Adrenal gland (tissue), 12 donors: ENCODE data around the gene PANK1. TPM values are rescaled to one million over a fixed set of nuclear protein-coding genes. Genes with fewer than 3 reads are reported as not detected.

Source experiments
- DNase-seq, 7 donors: peaks; one replicate each; pipeline ENCODE4 v3.0.0-alpha.2; 2019 to 2020
- H3K27ac ChIP-seq, 5 donors: fragments of 200-600 bp; sonication (generic) in 4 of 5; 1 replicate in 3 of 5; 2 replicates in 2 of 5; pipeline versions ENCODE4 v1.5.1 to v1.8.0; 2016 to 2020; ENCODE audit warnings: mild to moderate bottlenecking in 1 of 5
- H3K27me3 ChIP-seq: fragments of 200-600 bp; 2 replicates; pipeline ENCODE4 v1.8.0; 2021
- H3K36me3 ChIP-seq, 2 donors: fragments of 200-600 bp; replicated peaks in 1 of 2; 1 replicate in 1 of 2; 2 replicates in 1 of 2; pipeline versions ENCODE4 v1.5.1 to v1.8.0; 2018 to 2022
- H3K4me1 ChIP-seq, 2 donors: fragments of 200-600 bp; replicated peaks in 1 of 2; 1 replicate in 1 of 2; 2 replicates in 1 of 2; pipeline versions ENCODE4 v1.5.1 to v1.8.0; 2018 to 2021
- H3K4me3 ChIP-seq, 4 donors: fragments of 200-600 bp; sonication (generic) in 3 of 4; one replicate each; pipeline ENCODE4 v1.5.1; 2016 to 2018
- H3K9me3 ChIP-seq, 3 donors: fragments of 200-600 bp; sonication (generic) in 1 of 3; replicated peaks in 1 of 3; 1 replicate in 2 of 3; 2 replicates in 1 of 3; pipeline versions ENCODE4 v1.5.1 to v1.8.0; 2016 to 2021
- CTCF ChIP-seq, 6 experiments: fragments of 450-650 bp in 4 of 6; fragments of 200-600 bp in 2 of 6; sonication (generic) in 1 of 6; IDR thresholded peaks; 1 replicate in 5 of 6; 2 replicates in 1 of 6; pipeline versions ENCODE4 v1.5.1 to v1.8.0; 2016 to 2021; ENCODE audit warnings: antibody characterized with exemption in 6 of 6, mild to moderate bottlenecking in 2 of 6, moderate library complexity in 1 of 6
- POLR2A ChIP-seq, 2 donors: fragments of 450-650 bp; IDR thresholded peaks; one replicate each; pipeline ENCODE4 v1.6.1; 2017; ENCODE audit warnings: antibody characterized with exemption in 2 of 2, mild to moderate bottlenecking in 2 of 2, moderate library complexity in 1 of 2
- WGBS, 4 donors: extraction: QIAGEN DNeasy Blood & Tissue Kit in 2 of 4; methylation state at CpG; one replicate each; pipeline versions ENCODE4 v1.1.5 to v1.1.7; 2013 to 2017; 5-methylcytosine and 5-hydroxymethylcytosine counted together
- intact Hi-C, 2 donors: fragments of 100-400 bp; cut with DNase I; formaldehyde crosslinking; loops; one replicate each; pipeline versions ENCODE4 v1.14.1 to v1.15.0; 2022 to 2023
- polyA plus RNA-seq, 3 donors: library from polyadenylated mRNA; stranded (reverse); fragments of 200-250 nt in 2 of 3; fragments of 350-450 nt in 1 of 3; fragmentation: Illumina TruSeq in 1 of 3; extraction: RNeasy Lipid Tissue Mini Kit (QIAGEN cat#74804) in 1 of 3; gene quantifications; one replicate each; pipeline ENCODE4 v1.2.3, GENCODE V29; 2013 to 2014
- total RNA-seq, 9 donors: library from RNA; depleted of rRNA in 4 of 9; stranded (reverse); fragments of >200 nt in 4 of 9; fragments of 120-200 nt in 1 of 9; fragmentation: NEBNext Ultra II Directional in 1 of 9; extraction: Animal tissue kit (Norgen Biotek cat#: 25700) in 1 of 9; gene quantifications; one replicate each; pipeline versions ENCODE4 v1.1.0 to v1.2.4, GENCODE V29; 2013 to 2023
- donor health status: healthy with polysubstance abuse.
- donor health status: Bipolar disorder and iron deficiency.
- donor health status: DM: yes; HTN: yes; CAD: no.
- donor health status: DM: no; HTN: no; CAD: no.
- donor health status: DM: no; HTN: no; CAD: no.
- donor health status: DM: yes; HTN: yes; CAD: no.

PANK1 gene
- total and polyA plus RNA-seq, 12 donors = 1.1 to 21.3 (median 8.5) TPM

- Histone ChIP-seq H3K4me3 (no peak overlapping the region), H3K4me1 (no peaks in the 10 kb centered on the region), H3K27ac (no peak overlapping the region), H3K36me3 (no peaks in the 10 kb centered on the region), H3K27me3 (no peaks in the 10 kb centered on the region), H3K9me3 (no peaks in the 10 kb centered on the region)
- 91 to 96% (median 94%) methylated on average over 2 of the region's 2 CpGs for WGBS, 4 donors
- TF ChIP-seq CTCF (IDR thresholded peaks at IDR 0.05) (no peak), POLR2A (IDR thresholded peaks at IDR 0.05) (no peak)
- no peak for DNase-seq
- intact Hi-C loops = no loop called here
Measured at GRCh38 chr10:89602919-89603318, 42.1 kb downstream of the PANK1 start.

- Histone ChIP-seq H3K4me3 (no peak overlapping the region), H3K27me3 (no peaks in the 10 kb centered on the region), H3K9me3 (no peaks in the 10 kb centered on the region), H3K4me1 (no peaks in the 10 kb centered on the region), H3K27ac (no peak overlapping the region), H3K36me3 (no peaks in the 10 kb centered on the region)
- TF ChIP-seq CTCF (IDR thresholded peaks at IDR 0.05) (no peak), POLR2A (IDR thresholded peaks at IDR 0.05) (no peak)
- WGBS, 4 donors = 72 to 94% (median 78%) methylated on average over 2 of the region's 2 CpGs
- intact Hi-C loops = no loop called here
- no peak for DNase-seq
Measured at GRCh38 chr10:89601728-89602361, 43.2 kb downstream of the PANK1 start.

- Histone ChIP-seq H3K36me3 (no peaks in the 10 kb centered on the region), H3K27me3 (no peaks in the 10 kb centered on the region), H3K4me3 (no peak overlapping the region), H3K4me1 (no peaks in the 10 kb centered on the region), H3K27ac (no peak overlapping the region), H3K9me3 (no peaks in the 10 kb centered on the region)
- intact Hi-C loops = no loop called here
- DNase-seq = no peak
- TF ChIP-seq CTCF (IDR thresholded peaks at IDR 0.05) (no peak), POLR2A (IDR thresholded peaks at IDR 0.05) (no peak)
- WGBS, 4 donors = 79 to 89% (median 85%) methylated on average over 3 of the region's 3 CpGs
Measured at GRCh38 chr10:89600041-89600440, 45.0 kb downstream of the PANK1 start.

DNA sequence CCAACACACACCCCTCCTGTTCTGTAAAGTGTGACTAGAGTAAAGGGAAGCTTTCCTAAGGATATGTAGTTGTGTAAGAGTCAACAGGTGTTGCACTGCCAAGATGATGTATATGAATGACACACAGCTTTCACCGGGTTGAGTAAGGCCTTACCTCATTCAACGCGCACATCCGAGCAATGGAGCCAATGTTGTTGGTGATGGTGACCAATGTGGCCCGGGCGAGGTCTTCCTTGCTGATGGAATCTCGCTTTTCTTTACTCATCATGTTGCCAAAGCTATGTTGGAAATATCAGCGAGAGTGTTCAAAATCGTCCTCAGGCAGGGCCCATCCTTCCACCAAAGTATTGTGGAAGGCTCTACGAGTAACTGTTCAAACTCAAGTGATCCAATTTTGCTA, 52.0 kb downstream of the PANK1 start:
- H3K27me3 ChIP-seq = no peaks in the 10 kb centered on the region
- intact Hi-C loops = no loop called here
- no peak overlapping the region for H3K4me3 ChIP-seq
- H3K27ac ChIP-seq = no peak overlapping the region
- H3K36me3 ChIP-seq = no peaks in the 10 kb centered on the region
- no peak for DNase-seq
- TF ChIP-seq POLR2A (IDR thresholded peaks at IDR 0.05) = no peak
- TF ChIP-seq CTCF (IDR thresholded peaks at IDR 0.05) = no peak
- no peaks in the 10 kb centered on the region for H3K9me3 ChIP-seq
- 91 to 92% (median 92%) methylated on average over 9 to 10 of the region's 10 CpGs for WGBS, 4 donors
- H3K4me1 ChIP-seq = no peaks in the 10 kb centered on the region
